ENCODE results near the gene CARS2. TPM values are rescaled to one million over a fixed set of nuclear protein-coding genes. Genes with fewer than 3 reads are reported as not detected.

CARS2 gene
- total RNA-seq, 1 experiment from 2014 or later, result 24.8 TPM

DNA sequence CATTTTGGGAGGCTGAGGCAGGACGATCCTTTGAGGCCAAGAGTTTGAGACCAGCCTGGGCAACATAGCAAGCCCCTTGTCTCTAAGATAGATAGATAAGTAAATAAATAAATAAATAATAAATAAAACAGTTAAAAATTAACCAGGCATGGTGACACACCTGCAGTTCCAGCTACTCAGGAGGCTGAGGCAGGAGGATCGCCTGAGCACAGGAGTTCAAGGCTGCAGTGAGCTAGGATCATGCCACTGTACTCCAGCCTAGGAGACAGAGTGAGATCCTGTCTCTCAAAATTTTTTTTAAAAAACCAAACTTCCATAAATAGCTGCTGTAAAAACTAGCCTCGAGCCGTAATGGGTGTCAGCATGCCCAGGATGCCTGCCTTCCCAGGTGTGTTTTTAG lies 104.9 kb downstream of the CARS2 start:
- no peak for DNase-seq
- no TSS peak for BruUV-seq (replicated peaks)
- TF ChIP-seq CTCF (IDR thresholded peaks at IDR 0.05; ENCODE audit: unreplicated experiment), result no peak
- no peaks in the 10 kb centered on the region for H3K27me3 Mint-ChIP-seq (ENCODE audit: unreplicated experiment)
- H3K36me3 Mint-ChIP-seq (ENCODE audit: insufficient read depth, unreplicated experiment), result no peaks in the 10 kb centered on the region
- intact Hi-C loops (cut with micrococcal nuclease; ENCODE audit: unreplicated experiment), result no loop called here
- no peaks in the 10 kb centered on the region for H3K4me1 Mint-ChIP-seq (ENCODE audit: low read depth, unreplicated experiment)
- no peak overlapping the region for H3K4me3 Mint-ChIP-seq (ENCODE audit: low read depth, unreplicated experiment)
- H3K9me3 Mint-ChIP-seq (ENCODE audit: low read depth, unreplicated experiment), result no peaks in the 10 kb centered on the region
- CTCF ChIA-PET, result no interaction called here
- no peak overlapping the region for H3K27ac Mint-ChIP-seq (ENCODE audit: unreplicated experiment)

DNA sequence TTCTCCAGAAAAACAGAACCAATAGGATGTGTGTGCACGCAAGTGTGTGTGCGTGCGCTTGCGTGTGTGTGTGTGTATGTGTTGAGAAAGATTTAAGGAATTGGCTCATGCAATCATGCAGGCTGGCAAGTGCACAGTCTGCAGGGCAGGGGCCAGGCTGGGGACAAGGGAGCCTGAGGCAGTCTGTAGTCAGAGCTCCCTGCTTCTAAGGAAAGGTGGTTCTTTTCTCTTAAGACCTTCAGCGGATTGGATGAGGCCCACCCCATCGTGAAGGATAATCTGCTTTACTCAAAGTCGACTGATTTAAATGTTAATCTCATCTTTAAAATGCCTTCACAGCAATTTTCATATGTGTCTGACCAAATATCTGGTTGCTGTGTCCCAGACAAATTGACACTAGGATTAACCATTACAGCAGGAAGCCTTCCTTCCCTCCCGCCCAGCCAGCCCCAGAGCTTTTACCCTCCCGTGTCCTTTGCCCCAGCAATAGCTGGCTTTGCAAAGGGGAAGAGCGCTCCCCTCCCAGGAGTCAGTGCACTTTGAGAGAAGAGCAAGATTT lies 105.6 kb downstream of the CARS2 start:
- intact Hi-C loops (cut with micrococcal nuclease; ENCODE audit: unreplicated experiment), result no loop called here
- no peak for TF ChIP-seq CTCF (IDR thresholded peaks at IDR 0.05; ENCODE audit: unreplicated experiment)
- no peaks in the 10 kb centered on the region for H3K9me3 Mint-ChIP-seq (ENCODE audit: low read depth, unreplicated experiment)
- H3K4me3 Mint-ChIP-seq (ENCODE audit: low read depth, unreplicated experiment), result no peak overlapping the region
- DNase-seq, result no peak
- CTCF ChIA-PET, result no interaction called here
- no TSS peak for BruUV-seq (replicated peaks)
- no peaks in the 10 kb centered on the region for H3K4me1 Mint-ChIP-seq (ENCODE audit: low read depth, unreplicated experiment)
- no peaks in the 10 kb centered on the region for H3K27me3 Mint-ChIP-seq (ENCODE audit: unreplicated experiment)
- no peak overlapping the region for H3K27ac Mint-ChIP-seq (ENCODE audit: unreplicated experiment)
- H3K36me3 Mint-ChIP-seq (ENCODE audit: insufficient read depth, unreplicated experiment), result no peaks in the 10 kb centered on the region

GRCh38 chr13:110597041-110597689 lies 108.8 kb downstream of the CARS2 start:
- H3K9me3 Mint-ChIP-seq (ENCODE audit: low read depth, unreplicated experiment), result no peaks in the 10 kb centered on the region
- H3K27ac Mint-ChIP-seq (ENCODE audit: unreplicated experiment), result no peak overlapping the region
- H3K27me3 Mint-ChIP-seq (ENCODE audit: unreplicated experiment), result no peaks in the 10 kb centered on the region
- CTCF ChIA-PET, result no interaction called here
- H3K36me3 Mint-ChIP-seq (ENCODE audit: insufficient read depth, unreplicated experiment), result no peaks in the 10 kb centered on the region
- no TSS peak for BruUV-seq (replicated peaks)
- H3K4me3 Mint-ChIP-seq (ENCODE audit: low read depth, unreplicated experiment), result no peak overlapping the region
- no peak for TF ChIP-seq CTCF (IDR thresholded peaks at IDR 0.05; ENCODE audit: unreplicated experiment)
- DNase-seq, result no peak
- H3K4me1 Mint-ChIP-seq (ENCODE audit: low read depth, unreplicated experiment), result no peaks in the 10 kb centered on the region
- intact Hi-C loops (cut with micrococcal nuclease; ENCODE audit: unreplicated experiment), result no loop called here

DNA sequence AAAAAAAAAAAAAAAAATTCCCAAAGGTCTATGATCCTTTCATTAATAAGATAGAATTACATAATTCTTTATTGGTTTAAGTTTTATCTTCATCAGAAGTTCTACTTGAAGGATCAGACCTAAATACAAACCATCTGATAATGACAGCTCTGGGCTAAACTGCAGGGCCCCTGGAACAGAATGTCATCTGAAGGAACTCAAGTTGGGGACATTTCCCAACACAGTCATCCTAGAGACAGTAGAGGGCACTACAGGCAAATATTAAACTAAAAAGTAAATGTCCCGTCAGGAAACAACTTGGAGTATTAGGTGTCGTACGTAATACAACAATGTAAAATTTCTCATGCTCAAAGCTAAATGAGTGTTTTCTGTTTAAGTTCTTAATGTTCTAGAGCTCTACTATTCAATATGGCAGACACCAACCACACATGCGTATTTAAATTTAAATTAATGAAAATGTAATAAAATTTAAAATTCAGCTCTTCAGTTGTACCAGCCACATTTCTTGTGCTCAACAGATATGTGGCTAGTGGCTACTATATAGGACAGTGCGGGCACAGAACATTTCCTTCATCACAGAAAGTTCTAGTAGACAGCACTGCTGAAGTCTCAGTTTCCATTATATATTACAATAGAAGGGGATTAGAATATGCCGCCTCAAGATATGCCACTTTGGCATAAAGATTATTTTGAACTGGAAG lies 112.3 kb downstream of the CARS2 start:
- Mint-ChIP-seq H3K4me1 (ENCODE audit: low read depth, unreplicated experiment) (no peaks in the 10 kb centered on the region), H3K4me3 (ENCODE audit: low read depth, unreplicated experiment) (no peak overlapping the region), H3K27me3 (ENCODE audit: unreplicated experiment) (no peaks in the 10 kb centered on the region), H3K27ac (ENCODE audit: unreplicated experiment) (no peak overlapping the region), H3K36me3 (ENCODE audit: insufficient read depth, unreplicated experiment) (no peaks in the 10 kb centered on the region), H3K9me3 (ENCODE audit: low read depth, unreplicated experiment) (no peaks in the 10 kb centered on the region)
- DNase-seq, result no peak
- BruUV-seq (replicated peaks), result no TSS peak
- intact Hi-C loops (cut with micrococcal nuclease; ENCODE audit: unreplicated experiment), result no loop called here
- CTCF ChIA-PET, result interaction anchor here (0.7 to 1.1 kb wide), 2 partner anchors 17 to 89 kb away, joined by 3 to 5 read pairs; no protein-coding TSS in a partner anchor
- TF ChIP-seq CTCF (IDR thresholded peaks at IDR 0.05; ENCODE audit: unreplicated experiment), result no peak

Data from Calu3 (cell line).